Activated naive CD8-positive, alpha-beta T cell treated with anti-CD3 and anti-CD28 coated beads for 36 hours (primary cell): ENCODE results near the gene MOCOS. TPM values are rescaled to one million over a fixed set of nuclear protein-coding genes. Genes with fewer than 3 reads are reported as not detected.

ENCODE experiments used
- DNase-seq: peaks from one replicate; pipeline ENCODE4 v3.0.0; 2021
- H3K27ac Mint-ChIP-seq: one replicate; pipeline ENCODE4 v1.8.0; 2022; ENCODE audit warnings: mild to moderate bottlenecking, moderate library complexity, mixed read lengths
- H3K27me3 Mint-ChIP-seq: one replicate; pipeline ENCODE4 v1.8.0; 2022; ENCODE audit warnings: mild to moderate bottlenecking, mixed read lengths
- H3K36me3 Mint-ChIP-seq: one replicate; pipeline ENCODE4 v1.8.0; 2021; ENCODE audit warnings: mild to moderate bottlenecking, mixed read lengths
- H3K4me1 Mint-ChIP-seq: one replicate; pipeline ENCODE4 v1.8.0; 2021; ENCODE audit warnings: mixed read lengths
- H3K4me3 Mint-ChIP-seq: one replicate; pipeline ENCODE4 v1.8.0; 2022; ENCODE audit warnings: mild to moderate bottlenecking, moderate library complexity, mixed read lengths
- H3K9me3 Mint-ChIP-seq: one replicate; pipeline ENCODE4 v1.8.0; 2022; ENCODE audit warnings: mixed read lengths
- total RNA-seq, 2 experiments: library from RNA; stranded (reverse); gene quantifications; one replicate each; pipeline ENCODE4 v1.2.3, GENCODE V29; 2021

The MOCOS gene
- total RNA-seq, result under 1 TPM; 0.14 to 0.16 TPM

GRCh38 chr18:36187193-36187825 is at the start of gene MOCOS:
TSS of gene MOCOS (plus strand) at chr18:36187497. CDS start at chr18:36187540, 43 bp downstream.
- peak within 1 kb of the TSS; percentile 71 for H3K4me3 Mint-ChIP-seq
- H3K27me3 Mint-ChIP-seq, result peaks cover 28% of the 10 kb centered on the region
- no peak within 1 kb of the TSS for H3K27ac Mint-ChIP-seq
- H3K9me3 Mint-ChIP-seq, result no peaks in the 10 kb centered on the region
- H3K36me3 Mint-ChIP-seq, result no peaks in the 10 kb centered on the region
- peak; percentile 44 for DNase-seq
- no peaks in the 10 kb centered on the region for H3K4me1 Mint-ChIP-seq

- Mint-ChIP-seq H3K27me3 (no peaks in the 10 kb centered on the region), H3K4me1 (peaks cover 15% of the 10 kb centered on the region), H3K36me3 (peaks cover 8% of the 10 kb centered on the region), H3K27ac (no peak overlapping the region), H3K9me3 (no peaks in the 10 kb centered on the region), H3K4me3 (no peak overlapping the region)
- DNase-seq, result no peak
Measured at GRCh38 chr18:36139245-36139644, 48.1 kb upstream of the MOCOS start.

GRCh38 chr18:36141576-36141975 is 45.7 kb upstream of the MOCOS start:
- Mint-ChIP-seq H3K4me3 (no peak overlapping the region), H3K27me3 (no peaks in the 10 kb centered on the region), H3K36me3 (peaks cover 13% of the 10 kb centered on the region), H3K9me3 (no peaks in the 10 kb centered on the region), H3K27ac (no peak overlapping the region), H3K4me1 (peaks cover 10% of the 10 kb centered on the region)
- no peak for DNase-seq

GRCh38 chr18:36142751-36143150 is 44.5 kb upstream of the MOCOS start:
- no peak overlapping the region for H3K27ac Mint-ChIP-seq
- DNase-seq, result no peak

GRCh38 chr18:36143391-36143790 is 43.9 kb upstream of the MOCOS start:
- no peaks in the 10 kb centered on the region for H3K27me3 Mint-ChIP-seq
- no peak for DNase-seq
- H3K36me3 Mint-ChIP-seq, result peaks cover 14% of the 10 kb centered on the region
- H3K9me3 Mint-ChIP-seq, result no peaks in the 10 kb centered on the region
- H3K4me3 Mint-ChIP-seq, result no peak overlapping the region
- H3K27ac Mint-ChIP-seq, result no peak overlapping the region
- H3K4me1 Mint-ChIP-seq, result peaks cover 9% of the 10 kb centered on the region

More at GRCh38 chr18:36142751-36143150, 44.5 kb upstream of the MOCOS start:
- no peak overlapping the region for H3K4me3 Mint-ChIP-seq
- peaks cover 9% of the 10 kb centered on the region for H3K4me1 Mint-ChIP-seq
- H3K27me3 Mint-ChIP-seq, result no peaks in the 10 kb centered on the region
- H3K9me3 Mint-ChIP-seq, result no peaks in the 10 kb centered on the region
- H3K36me3 Mint-ChIP-seq, result peaks cover 14% of the 10 kb centered on the region

- H3K36me3 Mint-ChIP-seq, result peaks cover 27% of the 10 kb centered on the region
- peaks cover 11% of the 10 kb centered on the region for H3K4me1 Mint-ChIP-seq
- no peaks in the 10 kb centered on the region for H3K9me3 Mint-ChIP-seq
- no peak overlapping the region for H3K4me3 Mint-ChIP-seq
- no peak for DNase-seq
- H3K27me3 Mint-ChIP-seq, result no peaks in the 10 kb centered on the region
- no peak overlapping the region for H3K27ac Mint-ChIP-seq
Measured at GRCh38 chr18:36149514-36150289, 37.6 kb upstream of the MOCOS start.

GRCh38 chr18:36152781-36153180 is 34.5 kb upstream of the MOCOS start:
- Mint-ChIP-seq H3K4me1 (peaks cover 18% of the 10 kb centered on the region), H3K4me3 (no peak overlapping the region), H3K27me3 (no peaks in the 10 kb centered on the region), H3K9me3 (no peaks in the 10 kb centered on the region), H3K36me3 (peaks cover 24% of the 10 kb centered on the region), H3K27ac (no peak overlapping the region)
- DNase-seq, result no peak

GRCh38 chr18:36153203-36153602 is 34.1 kb upstream of the MOCOS start:
- H3K4me3 Mint-ChIP-seq, result no peak overlapping the region
- DNase-seq, result no peak
- H3K4me1 Mint-ChIP-seq, result peaks cover 20% of the 10 kb centered on the region
- H3K36me3 Mint-ChIP-seq, result peaks cover 26% of the 10 kb centered on the region
- no peaks in the 10 kb centered on the region for H3K9me3 Mint-ChIP-seq
- no peaks in the 10 kb centered on the region for H3K27me3 Mint-ChIP-seq
- no peak overlapping the region for H3K27ac Mint-ChIP-seq

- H3K36me3 Mint-ChIP-seq, result peaks cover 29% of the 10 kb centered on the region
- no peak overlapping the region for H3K27ac Mint-ChIP-seq
- DNase-seq, result no peak
- peaks cover 23% of the 10 kb centered on the region for H3K4me1 Mint-ChIP-seq
- H3K9me3 Mint-ChIP-seq, result no peaks in the 10 kb centered on the region
- H3K27me3 Mint-ChIP-seq, result no peaks in the 10 kb centered on the region
- H3K4me3 Mint-ChIP-seq, result no peak overlapping the region
Measured at GRCh38 chr18:36153771-36154170, 33.5 kb upstream of the MOCOS start.

GRCh38 chr18:36155851-36156757 is 31.2 kb upstream of the MOCOS start:
- H3K9me3 Mint-ChIP-seq, result no peaks in the 10 kb centered on the region
- peak overlapping the region; percentile 25 for H3K27ac Mint-ChIP-seq
- no peak overlapping the region for H3K4me3 Mint-ChIP-seq
- H3K36me3 Mint-ChIP-seq, result peaks cover 31% of the 10 kb centered on the region
- H3K4me1 Mint-ChIP-seq, result peaks cover 23% of the 10 kb centered on the region
- H3K27me3 Mint-ChIP-seq, result no peaks in the 10 kb centered on the region
- no peak for DNase-seq

GRCh38 chr18:36157441-36157840 is 29.9 kb upstream of the MOCOS start:
- Mint-ChIP-seq H3K27me3 (no peaks in the 10 kb centered on the region), H3K36me3 (peaks cover 32% of the 10 kb centered on the region), H3K4me3 (no peak overlapping the region), H3K27ac (peak overlapping the region; percentile 32), H3K4me1 (peaks cover 25% of the 10 kb centered on the region), H3K9me3 (no peaks in the 10 kb centered on the region)
- no peak for DNase-seq

GRCh38 chr18:36158266-36158867 is 28.9 kb upstream of the MOCOS start:
- no peak overlapping the region for H3K27ac Mint-ChIP-seq
- no peak overlapping the region for H3K4me3 Mint-ChIP-seq
- H3K4me1 Mint-ChIP-seq, result peaks cover 18% of the 10 kb centered on the region
- DNase-seq, result no peak
- peaks cover 25% of the 10 kb centered on the region for H3K36me3 Mint-ChIP-seq
- H3K27me3 Mint-ChIP-seq, result no peaks in the 10 kb centered on the region
- H3K9me3 Mint-ChIP-seq, result no peaks in the 10 kb centered on the region

GRCh38 chr18:36160959-36161371 is 26.3 kb upstream of the MOCOS start:
- no peak overlapping the region for H3K27ac Mint-ChIP-seq
- peaks cover 22% of the 10 kb centered on the region for H3K36me3 Mint-ChIP-seq
- DNase-seq, result no peak
- H3K4me3 Mint-ChIP-seq, result no peak overlapping the region
- H3K9me3 Mint-ChIP-seq, result no peaks in the 10 kb centered on the region
- H3K27me3 Mint-ChIP-seq, result no peaks in the 10 kb centered on the region
- H3K4me1 Mint-ChIP-seq, result peaks cover 18% of the 10 kb centered on the region

- no peak overlapping the region for H3K4me3 Mint-ChIP-seq
- H3K36me3 Mint-ChIP-seq, result peaks cover 24% of the 10 kb centered on the region
- no peaks in the 10 kb centered on the region for H3K27me3 Mint-ChIP-seq
- H3K27ac Mint-ChIP-seq, result no peak overlapping the region
- DNase-seq, result no peak
- H3K9me3 Mint-ChIP-seq, result no peaks in the 10 kb centered on the region
- H3K4me1 Mint-ChIP-seq, result peaks cover 9% of the 10 kb centered on the region
Measured at GRCh38 chr18:36162981-36163380, 24.3 kb upstream of the MOCOS start.
